Measurements from ENCODE around the gene IGFLR1.

IGFLR1 gene

GRCh38 chr19:35742121-35742724, at the start of gene IGFLR1:
IGFLR1 (minus strand) TSS chr19:35742452; CDS start chr19:35741180, 1,272 bp downstream.
- DNase-seq: no peak

- no peak for DNase-seq
These were observed 49.6 kb upstream of the IGFLR1 start for GRCh38 chr19:35791814-35792279.

- DNase-seq: no peak
These were observed 48.9 kb upstream of the IGFLR1 start for GRCh38 chr19:35790981-35791813.

GRCh38 chr19:35789978-35790944, 48.0 kb upstream of the IGFLR1 start:
- no peak for DNase-seq

GRCh38 chr19:35789195-35789977, 47.1 kb upstream of the IGFLR1 start:
- DNase-seq: no peak

GRCh38 chr19:35788205-35788960, 46.1 kb upstream of the IGFLR1 start:
- no peak for DNase-seq

- DNase-seq: no peak
These were observed 45.1 kb upstream of the IGFLR1 start for GRCh38 chr19:35787227-35787799.

- no peak for DNase-seq
These were observed 44.3 kb upstream of the IGFLR1 start for GRCh38 chr19:35786299-35787160.

GRCh38 chr19:35785339-35785627, 43.0 kb upstream of the IGFLR1 start:
- no peak for DNase-seq

GRCh38 chr19:35784503-35785338, 42.5 kb upstream of the IGFLR1 start:
- DNase-seq: no peak

- no peak for DNase-seq
These were observed 41.5 kb upstream of the IGFLR1 start for GRCh38 chr19:35783469-35784434.

GRCh38 chr19:35782589-35782988, 40.3 kb upstream of the IGFLR1 start:
- DNase-seq: no peak

- DNase-seq: no peak
These were observed 39.4 kb upstream of the IGFLR1 start for GRCh38 chr19:35781650-35782049.

- DNase-seq: no peak
These were observed 38.5 kb upstream of the IGFLR1 start for GRCh38 chr19:35780717-35781116.

- no peak for DNase-seq
These were observed 37.8 kb upstream of the IGFLR1 start for GRCh38 chr19:35780058-35780457.

- no peak for DNase-seq
These were observed 36.8 kb upstream of the IGFLR1 start for GRCh38 chr19:35779033-35779432.

GRCh38 chr19:35777961-35778360, 35.7 kb upstream of the IGFLR1 start:
- no peak for DNase-seq
